Stimulated activated CD8-positive, alpha-beta memory T cell treated with anti-CD3 and anti-CD28 coated beads, Interleukin-12 subunit alpha, Interleukin-12 subunit beta, amount 100 ng/mL, for 4 hours (primary cell): ENCODE data around the gene FOCAD.

Experiments
- DNase-seq: peaks from one replicate; pipeline ENCODE4 v3.0.0-alpha.2; 2020; ENCODE audit warnings: low read depth

Gene FOCAD

DNA sequence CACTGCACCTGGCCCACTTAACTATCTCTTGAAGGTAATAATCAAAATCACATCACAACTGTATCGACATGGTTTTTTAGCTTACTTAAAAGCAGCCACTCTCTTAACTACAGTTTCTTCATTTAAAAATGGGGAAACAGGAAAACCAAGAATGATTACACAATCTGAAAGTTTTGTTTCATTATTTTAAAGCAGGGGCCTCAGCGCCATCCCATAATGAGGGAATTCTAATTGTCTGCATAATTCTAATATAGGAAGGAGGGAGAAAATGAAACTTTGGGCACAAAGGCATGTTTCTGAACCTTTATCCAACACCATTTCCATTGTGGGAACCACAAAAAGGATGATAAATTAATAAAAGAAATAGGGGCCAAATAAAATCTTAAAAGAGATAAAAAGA lies 339.8 kb downstream of the FOCAD start:
- no peak for DNase-seq

DNA sequence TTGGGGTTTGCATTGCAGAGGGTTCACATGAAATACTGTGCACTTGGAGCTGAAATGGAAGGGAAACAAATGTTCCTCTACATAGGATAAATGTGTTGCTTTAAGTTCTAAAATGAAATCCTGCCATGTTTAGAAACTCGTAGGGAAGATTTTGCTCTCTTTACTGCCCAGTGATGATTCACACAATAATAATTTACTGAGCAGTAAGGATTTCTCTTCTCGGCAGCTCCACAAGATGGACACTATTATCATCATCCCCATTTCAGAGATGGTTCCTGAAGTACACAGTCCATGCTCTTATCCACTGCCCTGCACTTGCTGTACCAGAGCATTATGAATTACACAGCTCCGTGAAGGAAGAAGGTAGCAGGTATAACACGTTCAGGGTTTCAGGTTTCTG lies 343.2 kb downstream of the FOCAD start:
- no peak for DNase-seq

- DNase-seq, result no peak
Observed at GRCh38 chr9:21028466-21028865, 344.4 kb downstream of the FOCAD start.

DNA sequence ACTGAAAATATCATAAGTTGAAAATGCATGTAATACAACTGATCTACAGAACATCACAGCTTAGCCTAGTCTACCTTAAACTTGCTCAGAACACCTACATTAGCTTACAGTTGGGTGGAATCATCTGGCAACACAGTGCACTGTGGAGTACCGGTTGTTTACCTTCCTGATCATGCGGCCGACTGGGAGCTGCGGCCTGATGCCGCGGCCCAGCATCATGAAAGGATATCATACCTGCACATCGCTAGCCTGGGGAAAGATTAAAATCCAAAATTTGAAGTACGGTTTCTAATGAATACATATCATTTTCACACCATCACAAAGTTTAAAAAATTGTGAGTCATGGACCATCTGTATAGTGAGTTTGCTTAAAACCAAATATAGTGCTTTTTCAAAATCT lies 345.6 kb downstream of the FOCAD start:
- DNase-seq, result no peak

GRCh38 chr9:21030389-21031035 lies 346.5 kb downstream of the FOCAD start:
- no peak for DNase-seq

DNA sequence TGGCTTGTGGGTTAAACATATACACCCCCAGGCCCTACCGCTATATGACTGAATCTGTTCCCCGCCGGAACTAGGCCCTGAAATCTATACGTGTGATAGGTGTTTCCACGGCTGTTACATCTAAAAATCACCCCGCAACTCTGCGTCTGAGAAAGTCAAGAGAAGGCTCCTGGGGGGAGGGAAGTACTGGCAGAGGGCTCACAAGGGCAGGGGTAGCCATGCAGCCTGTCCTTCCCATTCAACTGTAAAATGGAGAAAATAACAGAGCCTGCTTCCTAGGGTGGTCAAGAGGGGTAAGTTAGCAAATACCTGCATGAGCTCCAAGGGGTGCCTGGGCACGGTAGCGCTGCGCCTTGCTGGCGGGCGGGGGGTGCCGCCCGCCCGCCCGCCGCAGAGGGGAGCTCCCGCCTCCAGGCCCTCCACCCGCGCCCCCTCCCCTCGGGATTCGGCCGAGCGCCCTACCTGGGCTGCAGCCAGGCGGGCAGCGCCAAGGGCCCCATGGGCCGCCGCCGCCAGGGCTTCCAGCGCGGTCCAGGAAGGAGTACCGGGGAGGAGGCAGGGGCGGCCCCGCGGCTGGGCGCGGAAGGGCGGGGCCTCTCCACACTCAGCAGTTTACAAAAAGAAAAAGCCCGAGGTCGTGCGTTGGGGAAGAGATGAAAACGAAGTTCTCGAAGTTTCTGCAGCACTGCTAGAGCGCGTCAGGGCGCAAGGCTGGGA lies 347.2 kb downstream of the FOCAD start, which contains the start of gene HACD4:
HACD4 (minus strand) TSS at position 550 of the 717 bp plus-strand sequence; CDS start at position 500, 50 bp downstream.
- peak; percentile 47 for DNase-seq

DNA sequence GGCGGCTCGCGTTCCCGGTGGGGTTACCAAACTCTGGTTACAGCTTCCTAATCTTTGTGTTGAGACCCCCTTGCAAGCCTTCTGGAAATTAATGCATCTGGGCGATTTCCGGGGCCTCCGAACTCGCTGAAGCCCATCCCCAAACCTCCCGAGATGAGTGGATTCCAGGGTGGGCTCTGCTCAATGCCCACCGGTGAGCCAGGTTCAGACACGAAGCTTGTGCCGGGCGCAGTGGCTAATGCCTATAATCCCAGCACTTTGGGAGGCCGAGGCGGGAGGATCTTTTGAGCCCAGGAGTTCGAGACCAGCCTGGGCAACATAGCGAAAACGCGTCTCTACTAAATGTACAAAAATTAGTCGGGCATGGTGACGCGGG lies 347.7 kb downstream of the FOCAD start:
- no peak for DNase-seq

DNA sequence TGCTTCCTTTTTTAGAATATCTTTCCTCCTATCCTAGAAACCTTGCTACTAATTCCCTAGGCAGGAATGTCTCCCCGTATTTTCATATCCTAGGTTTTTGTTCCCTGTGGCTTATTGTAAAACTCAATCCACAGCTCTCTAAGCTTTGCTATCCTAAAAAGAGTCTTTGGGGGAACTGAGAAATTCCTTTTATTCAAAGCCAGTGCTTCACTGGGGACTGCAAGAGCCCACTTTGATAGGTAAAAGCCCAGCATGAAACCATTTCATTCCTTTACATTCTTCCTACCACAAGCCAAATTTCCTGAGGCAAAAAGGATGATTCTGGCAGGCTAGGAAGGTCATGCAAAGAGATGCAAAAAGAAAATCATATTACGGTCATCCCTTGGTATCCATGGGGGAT lies 353.2 kb downstream of the FOCAD start:
- no peak for DNase-seq

- DNase-seq, result no peak
Observed at GRCh38 chr9:21039302-21039701, 355.2 kb downstream of the FOCAD start.

DNA sequence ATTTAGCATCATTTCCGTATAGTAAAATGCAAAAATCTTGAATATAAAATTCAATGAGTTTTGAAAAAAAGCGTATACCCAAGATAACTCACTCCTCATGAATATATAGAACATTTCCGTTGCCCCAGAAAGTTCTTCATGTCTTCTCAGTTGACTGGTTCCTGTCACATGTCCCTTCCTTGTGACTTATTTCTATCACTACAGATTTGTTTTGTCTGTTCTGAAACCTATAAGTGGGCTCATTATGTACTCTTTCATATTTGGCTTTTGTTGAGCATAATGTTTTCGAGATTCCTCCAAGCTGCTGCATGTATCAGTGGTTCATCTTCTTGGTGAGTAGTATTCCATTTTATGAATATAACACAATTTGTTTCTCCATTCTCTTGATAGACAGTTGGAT lies 358.4 kb downstream of the FOCAD start:
- DNase-seq, result no peak

- no peak for DNase-seq
Observed at GRCh38 chr9:21043841-21044240, 359.8 kb downstream of the FOCAD start.
